Left renal pelvis (tissue), 4 donors: ENCODE measurements around the gene GID4. TPM values are rescaled to one million over a fixed set of nuclear protein-coding genes. Genes with fewer than 3 reads are reported as not detected.
A peak's percentile ranks its signal among the peaks of the same experiment; 100 is the strongest.
"Not testable (repeated sequence)": the region's sequence is repeated elsewhere in the genome, so short reads cannot be mapped to it uniquely, and the experiment has no call there.

Source experiments
- DNase-seq, 4 donors: peaks; one replicate each; pipeline ENCODE4 v3.0.0-alpha.2; 2013; ENCODE audit warnings: low read depth in 4 of 4, low spot score in 3 of 4
- polyA plus RNA-seq, 4 donors: library from polyadenylated mRNA; unstranded; fragments of 120-200 nt; gene quantifications; one replicate each; pipeline ENCODE4 v1.2.1, GENCODE V29; 2013; ENCODE audit not compliant: insufficient read length in 4 of 4

GID4 gene
- polyA plus RNA-seq = 10 to 100 TPM; 13.3 to 16.2 (median 14.5) TPM

GRCh38 chr17:18038861-18039534 lies at the start of gene GID4, which contains the start of gene ATPAF2:
Gene GID4 (plus strand): TSS chr17:18039408. CDS start chr17:18039465, 57 bp downstream.
Gene ATPAF2 (minus strand): TSS chr17:18039168. CDS start chr17:18039013, 155 bp downstream.
- DNase-seq = peak; percentile 94 to 96 (median 95)

- DNase-seq = no peak
Measured at GRCh38 chr17:17989618-17990017, 49.6 kb upstream of the GID4 start.

- no peak for DNase-seq
Measured at GRCh38 chr17:17990282-17990681, 48.9 kb upstream of the GID4 start.

- DNase-seq = no peak
Measured at GRCh38 chr17:17993366-17993765, 45.8 kb upstream of the GID4 start.

GRCh38 chr17:17993852-17994251 lies 45.4 kb upstream of the GID4 start:
- no peak for DNase-seq

- DNase-seq = no peak
Measured at GRCh38 chr17:17994271-17995069, 44.7 kb upstream of the GID4 start.

- DNase-seq = not testable (repeated sequence)
Measured at GRCh38 chr17:17995887-17996286, 43.3 kb upstream of the GID4 start.

- no peak for DNase-seq
Measured at GRCh38 chr17:17998934-17999333, 40.3 kb upstream of the GID4 start.

GRCh38 chr17:17999364-18000029 lies 39.7 kb upstream of the GID4 start:
- DNase-seq = no peak

GRCh38 chr17:18000030-18000408 lies 39.2 kb upstream of the GID4 start:
- no peak for DNase-seq

- no peak for DNase-seq
Measured at GRCh38 chr17:18002171-18002570, 37.0 kb upstream of the GID4 start.

- no peak for DNase-seq
Measured at GRCh38 chr17:18004345-18004744, 34.9 kb upstream of the GID4 start.

GRCh38 chr17:18004884-18005305 lies 34.3 kb upstream of the GID4 start:
- peak in 1 of 4 donors; percentile 35 for DNase-seq

GRCh38 chr17:18005496-18005895 lies 33.7 kb upstream of the GID4 start:
- no peak for DNase-seq

GRCh38 chr17:18006495-18007239 lies 32.5 kb upstream of the GID4 start:
- DNase-seq = no peak

GRCh38 chr17:18008496-18009268 lies 30.5 kb upstream of the GID4 start:
- DNase-seq = no peak

GRCh38 chr17:18009609-18010420 lies 29.4 kb upstream of the GID4 start:
- DNase-seq = no peak

- no peak for DNase-seq
Measured at GRCh38 chr17:18011286-18011685, 27.9 kb upstream of the GID4 start.

GRCh38 chr17:18014006-18014405 lies 25.2 kb upstream of the GID4 start:
- no peak for DNase-seq
